ENCODE data around the gene VRK2. TPM values are rescaled to one million over a fixed set of nuclear protein-coding genes. Genes with fewer than 3 reads are reported as not detected.
A peak's percentile ranks its signal among the peaks of the same experiment; 100 is the strongest.

VRK2 gene
- total RNA-seq, 1 donor = 25.1 TPM

DNA sequence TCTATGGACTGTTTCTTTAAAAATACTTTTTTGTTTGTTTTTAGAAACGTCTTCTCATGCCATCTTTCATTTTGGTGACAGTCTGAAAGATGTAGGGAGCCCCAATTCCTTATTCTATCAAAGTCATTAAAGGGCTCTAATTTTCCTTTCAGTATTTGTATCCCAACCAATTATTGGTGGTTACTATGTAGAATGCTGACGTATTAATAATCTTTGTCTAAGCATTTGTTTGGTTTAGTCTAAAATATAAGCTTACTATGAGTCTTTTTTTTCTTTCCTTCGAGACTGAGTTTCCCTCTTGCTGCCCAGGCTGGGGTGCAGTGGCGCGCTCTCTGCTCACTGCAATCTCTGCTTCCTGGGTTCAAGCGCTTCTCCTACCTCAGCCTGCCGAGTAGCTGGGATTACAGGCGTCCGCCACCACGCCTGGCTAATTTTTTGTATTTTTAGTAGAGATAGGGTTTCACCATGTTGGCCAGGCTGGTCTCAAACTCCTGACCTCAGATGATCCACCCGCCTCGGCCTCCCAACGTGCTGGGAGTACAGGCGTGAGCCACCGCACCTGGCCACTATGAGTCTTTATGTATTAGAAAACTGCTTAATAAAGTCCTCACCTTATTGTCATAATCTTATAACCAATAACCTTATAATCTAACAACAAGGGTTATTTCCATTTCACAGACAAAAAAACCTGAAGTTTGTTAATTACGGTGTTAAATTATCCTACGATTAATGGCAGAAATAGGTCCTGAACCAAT, 849 bp upstream of the VRK2 start:
- Histone ChIP-seq H3K9me3 (ENCODE audit: low read depth, low read length) (no peaks in the 10 kb centered on the region), H3K4me3 (ENCODE audit: low read length) (peak overlapping the region; percentile 63), H3K4me1 (ENCODE audit: insufficient read depth, low read length) (peaks cover 27% of the 10 kb centered on the region), H3K27me3 (ENCODE audit: insufficient read depth, low read length) (no peaks in the 10 kb centered on the region)

DNA sequence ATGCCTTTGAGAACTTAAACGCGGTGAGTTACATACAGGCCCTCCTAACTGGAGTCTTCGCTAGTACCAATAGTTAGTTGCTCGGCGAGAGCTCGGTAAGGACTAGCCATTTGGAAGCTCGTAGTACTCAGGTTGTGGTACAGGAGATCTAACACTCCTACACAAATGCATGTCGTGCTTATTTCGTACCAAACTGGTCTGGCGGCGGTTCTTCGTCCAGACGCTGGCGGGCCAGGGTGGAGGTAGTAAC, 346 bp upstream of the VRK2 start:
- H3K4me1 ChIP-seq (ENCODE audit: insufficient read depth, low read length) = peaks cover 27% of the 10 kb centered on the region
- no peaks in the 10 kb centered on the region for H3K9me3 ChIP-seq (ENCODE audit: low read depth, low read length)
- H3K27me3 ChIP-seq (ENCODE audit: insufficient read depth, low read length) = no peaks in the 10 kb centered on the region
- peak overlapping the region; percentile 63 for H3K4me3 ChIP-seq (ENCODE audit: low read length)

DNA sequence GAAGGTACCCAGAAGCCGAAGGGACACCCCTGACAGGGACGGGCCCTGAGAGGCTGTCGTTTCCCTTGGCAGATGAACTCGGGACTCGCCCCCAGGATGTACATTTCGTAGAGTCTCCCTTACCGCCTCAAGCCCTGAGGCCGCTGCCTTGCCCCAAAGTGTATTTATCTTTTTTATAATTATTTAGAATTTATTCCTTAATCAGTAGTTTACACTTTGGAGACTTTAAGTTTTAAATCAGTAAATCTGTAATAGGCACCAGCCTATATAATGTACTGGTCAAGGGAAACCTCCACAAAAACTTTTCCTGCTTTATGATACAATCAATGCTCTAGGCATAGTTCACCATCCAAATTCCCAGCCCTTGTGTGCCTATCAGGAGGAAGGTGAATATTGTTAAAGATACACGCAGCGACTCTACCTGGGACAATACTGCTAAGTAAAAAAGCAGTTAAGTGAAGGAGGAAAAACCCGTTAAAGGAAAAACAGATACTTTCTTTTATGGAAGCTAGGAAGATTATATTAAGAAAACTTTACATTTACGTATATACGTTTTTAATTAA, 848 bp downstream of the VRK2 start:
- Histone ChIP-seq H3K4me1 (ENCODE audit: insufficient read depth, low read length) (peaks cover 27% of the 10 kb centered on the region), H3K9me3 (ENCODE audit: low read depth, low read length) (no peaks in the 10 kb centered on the region), H3K27me3 (ENCODE audit: insufficient read depth, low read length) (no peaks in the 10 kb centered on the region), H3K4me3 (ENCODE audit: low read length) (peak overlapping the region; percentile 63)

DNA sequence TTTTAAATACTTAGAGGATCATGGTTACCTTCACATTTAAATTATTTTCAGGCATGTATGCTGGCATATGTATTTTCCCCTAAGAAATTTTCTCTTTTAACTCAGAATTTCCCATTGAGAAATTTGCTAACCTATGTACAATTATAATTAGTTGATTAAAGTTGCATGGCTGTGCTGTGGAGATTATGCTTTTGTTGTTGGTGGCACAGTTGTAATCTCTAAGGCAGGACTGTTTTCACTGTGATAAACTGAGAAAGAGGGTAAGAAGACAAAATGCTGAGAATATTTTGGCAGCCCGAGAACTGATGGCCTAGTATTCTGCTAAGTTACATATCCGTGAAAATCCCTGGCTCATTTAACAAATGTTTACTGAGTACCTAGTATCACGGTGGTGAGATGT, 1.4 kb downstream of the VRK2 start:
- H3K4me3 ChIP-seq (ENCODE audit: low read length) = no peak overlapping the region
- H3K4me1 ChIP-seq (ENCODE audit: insufficient read depth, low read length) = peaks cover 27% of the 10 kb centered on the region
- no peaks in the 10 kb centered on the region for H3K27me3 ChIP-seq (ENCODE audit: insufficient read depth, low read length)
- no peaks in the 10 kb centered on the region for H3K9me3 ChIP-seq (ENCODE audit: low read depth, low read length)

DNA sequence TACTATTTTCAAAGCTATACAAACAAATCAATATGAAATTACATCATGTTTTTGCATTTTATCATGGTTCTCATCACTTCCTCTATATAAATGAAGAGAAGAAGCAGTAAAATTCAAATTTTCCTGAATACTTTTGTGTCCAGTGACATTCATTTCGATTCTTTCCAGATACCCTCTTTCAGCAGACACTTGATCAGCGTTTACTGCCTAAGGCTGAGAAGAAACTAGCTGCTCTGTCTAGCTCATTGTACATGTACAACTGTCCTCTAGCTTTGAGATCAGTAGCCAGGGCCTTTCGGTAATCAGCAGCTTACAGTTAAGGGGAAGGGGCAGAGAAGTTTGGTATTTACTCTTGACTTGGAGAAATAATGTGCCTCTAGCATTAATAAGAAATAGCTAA, 4.8 kb downstream of the VRK2 start:
- no peak overlapping the region for H3K4me3 ChIP-seq (ENCODE audit: low read length)
- no peaks in the 10 kb centered on the region for H3K27me3 ChIP-seq (ENCODE audit: insufficient read depth, low read length)
- H3K9me3 ChIP-seq (ENCODE audit: low read depth, low read length) = no peaks in the 10 kb centered on the region
- peaks cover 15% of the 10 kb centered on the region for H3K4me1 ChIP-seq (ENCODE audit: insufficient read depth, low read length)

DNA sequence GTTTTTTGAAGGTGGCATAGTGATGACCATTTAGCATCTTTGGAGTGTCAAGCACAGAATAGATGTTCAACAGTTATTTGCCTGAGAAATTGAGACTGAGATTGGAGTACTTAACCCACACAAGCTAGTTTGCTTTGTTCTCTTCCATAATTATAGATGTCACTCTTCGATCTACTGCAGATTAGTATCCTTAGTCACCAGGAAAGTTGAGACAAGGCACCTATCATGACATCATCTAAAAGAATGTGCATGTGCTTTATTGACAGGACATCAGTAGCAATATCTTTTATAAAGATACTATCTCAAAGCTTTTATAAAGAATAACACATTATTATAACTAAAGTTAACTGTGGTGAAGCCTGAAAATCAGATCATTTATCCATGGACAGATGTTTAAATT, 6.4 kb downstream of the VRK2 start:
- no peaks in the 10 kb centered on the region for H3K27me3 ChIP-seq (ENCODE audit: insufficient read depth, low read length)
- H3K4me1 ChIP-seq (ENCODE audit: insufficient read depth, low read length) = peaks cover 6% of the 10 kb centered on the region
- H3K9me3 ChIP-seq (ENCODE audit: low read depth, low read length) = no peaks in the 10 kb centered on the region
- H3K4me3 ChIP-seq (ENCODE audit: low read length) = no peak overlapping the region

DNA sequence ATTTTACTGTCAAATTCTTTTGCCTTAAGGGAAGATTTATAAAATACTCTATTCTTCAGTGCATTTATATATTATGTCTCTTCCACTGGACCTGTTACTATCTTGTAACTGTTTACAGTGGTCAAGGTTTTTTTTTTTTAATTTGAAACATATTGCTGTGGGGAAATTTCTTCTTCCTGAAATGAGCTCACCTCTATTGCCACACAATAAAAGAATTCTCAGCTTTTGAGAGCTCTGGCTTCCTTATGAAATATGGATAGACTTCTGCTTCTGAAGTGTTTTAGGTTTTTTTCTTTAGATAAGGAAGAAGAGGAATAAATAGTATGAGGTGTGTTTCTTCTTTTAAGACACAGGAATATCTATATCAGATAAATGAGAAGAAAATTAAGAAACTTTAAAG, 7.7 kb downstream of the VRK2 start:
- H3K9me3 ChIP-seq (ENCODE audit: low read depth, low read length) = no peaks in the 10 kb centered on the region
- H3K4me3 ChIP-seq (ENCODE audit: low read length) = no peak overlapping the region
- no peaks in the 10 kb centered on the region for H3K27me3 ChIP-seq (ENCODE audit: insufficient read depth, low read length)
- no peaks in the 10 kb centered on the region for H3K4me1 ChIP-seq (ENCODE audit: insufficient read depth, low read length)

DNA sequence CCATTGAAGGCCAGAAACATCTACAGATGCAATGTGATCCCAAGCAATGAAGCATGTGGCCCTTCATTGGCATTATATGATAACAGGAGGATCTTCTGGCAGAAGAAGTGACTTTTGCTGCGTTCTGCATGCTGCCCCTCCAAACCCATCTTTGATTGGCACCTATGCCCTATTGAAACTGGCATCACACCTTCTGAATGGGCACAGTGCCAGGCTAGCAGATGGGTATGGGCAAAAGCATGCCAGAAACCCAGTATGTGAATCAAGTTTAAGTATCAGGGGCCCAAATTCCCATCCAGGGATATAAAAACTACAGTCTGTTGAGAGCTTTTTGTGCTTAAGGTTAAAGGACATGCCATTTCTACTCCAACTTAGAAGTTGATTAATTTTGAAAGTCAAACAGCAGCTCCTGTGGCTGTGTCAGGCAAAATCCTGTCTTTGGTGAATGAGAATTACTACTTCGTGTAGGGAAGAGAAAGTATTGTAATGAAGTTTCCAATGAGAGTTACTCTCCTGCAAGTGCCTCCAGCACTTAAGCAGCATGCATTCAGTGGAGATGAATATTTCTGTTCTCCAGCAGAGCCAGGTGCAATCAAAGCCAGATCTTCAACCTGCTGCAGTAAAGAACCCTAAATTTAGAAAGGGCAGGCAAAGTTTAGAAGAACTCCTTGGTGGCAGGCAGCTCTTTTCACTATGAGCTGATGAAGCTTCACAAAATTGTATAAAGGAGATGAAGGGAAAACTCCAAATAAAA, 8.6 kb downstream of the VRK2 start:
- no peaks in the 10 kb centered on the region for H3K9me3 ChIP-seq (ENCODE audit: low read depth, low read length)
- H3K4me3 ChIP-seq (ENCODE audit: low read length) = no peak overlapping the region
- no peaks in the 10 kb centered on the region for H3K27me3 ChIP-seq (ENCODE audit: insufficient read depth, low read length)
- H3K4me1 ChIP-seq (ENCODE audit: insufficient read depth, low read length) = no peaks in the 10 kb centered on the region

DNA sequence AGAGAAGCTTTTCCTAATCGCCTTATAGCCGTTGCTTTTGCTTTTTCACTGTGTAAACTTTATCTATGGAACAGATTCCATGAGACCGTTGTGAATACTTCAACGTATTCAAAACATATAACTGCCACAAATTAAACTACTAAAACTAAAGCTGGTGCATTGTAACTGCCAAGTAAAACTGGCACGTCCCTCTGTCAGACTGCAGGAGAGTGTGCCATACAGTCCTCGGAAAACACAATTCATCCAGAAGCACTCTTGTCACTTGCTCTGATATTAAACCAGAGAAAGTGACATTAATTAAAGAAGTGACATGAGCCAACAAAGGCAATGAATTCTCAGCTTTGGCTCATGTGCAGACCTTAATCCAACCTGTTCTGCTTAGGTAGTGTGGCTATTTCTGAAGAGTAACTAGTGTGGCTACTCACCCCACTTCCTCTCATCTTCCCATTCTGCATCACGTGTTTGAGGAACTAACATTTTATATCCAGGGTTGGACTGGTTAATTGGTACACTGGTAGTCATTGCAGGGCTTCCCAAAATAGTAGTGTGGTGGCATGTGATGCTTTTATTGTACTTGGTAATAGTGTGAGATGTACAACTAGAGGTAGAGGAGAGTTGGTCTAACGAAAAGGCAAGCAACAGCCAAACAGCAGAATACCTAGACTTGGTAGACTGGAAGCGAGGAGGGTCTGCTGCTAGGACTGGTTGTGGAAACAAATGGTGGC, 9.7 kb downstream of the VRK2 start:
- no peak overlapping the region for H3K4me3 ChIP-seq (ENCODE audit: low read length)
- no peaks in the 10 kb centered on the region for H3K27me3 ChIP-seq (ENCODE audit: insufficient read depth, low read length)

DNA sequence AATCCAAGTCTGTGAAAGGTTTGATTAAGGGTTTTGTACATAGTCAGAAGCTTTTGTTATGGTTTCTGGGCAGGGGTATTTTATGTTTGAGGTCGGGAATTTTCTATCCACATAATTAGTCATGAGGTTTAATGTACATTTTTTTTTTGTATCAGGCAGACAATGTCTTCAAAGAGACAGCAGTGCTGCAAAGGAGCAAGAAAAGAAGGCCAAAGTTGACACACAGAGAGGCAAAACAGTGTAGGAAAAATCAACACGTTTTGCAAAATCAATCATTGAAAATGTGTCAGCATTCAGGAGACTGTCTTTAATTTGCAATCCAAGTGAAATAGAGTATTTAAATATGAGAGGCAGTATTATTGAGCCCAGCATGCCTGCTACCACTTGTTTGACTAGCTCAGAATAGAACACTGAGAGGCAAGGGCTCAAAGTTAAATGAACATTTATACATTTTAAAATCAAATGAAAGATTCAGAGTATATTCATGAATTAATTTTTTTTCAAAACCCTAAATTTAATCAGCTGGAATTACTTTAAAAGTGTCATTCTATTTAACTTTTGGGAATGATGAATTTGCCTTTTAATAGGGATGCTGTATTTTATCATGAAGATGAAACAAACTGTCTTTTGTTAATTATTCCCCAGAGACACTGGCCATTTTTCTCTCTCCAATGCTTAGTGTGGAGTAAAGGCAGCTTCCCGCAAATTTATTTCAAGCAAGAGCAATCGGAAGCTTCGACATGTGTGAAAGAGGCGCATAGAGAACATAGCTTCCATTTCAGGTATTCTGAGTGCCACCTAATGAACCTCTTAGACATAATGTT, 11.3 kb downstream of the VRK2 start:
- H3K4me3 ChIP-seq (ENCODE audit: low read length) = no peak overlapping the region
- H3K9me3 ChIP-seq (ENCODE audit: low read depth, low read length) = no peaks in the 10 kb centered on the region
- H3K4me1 ChIP-seq (ENCODE audit: insufficient read depth, low read length) = no peaks in the 10 kb centered on the region
- H3K27me3 ChIP-seq (ENCODE audit: insufficient read depth, low read length) = no peaks in the 10 kb centered on the region

More for the DNA sequence above, 9.7 kb downstream of the VRK2 start:
- Histone ChIP-seq H3K4me1 (ENCODE audit: insufficient read depth, low read length) (no peaks in the 10 kb centered on the region), H3K9me3 (ENCODE audit: low read depth, low read length) (no peaks in the 10 kb centered on the region)

DNA sequence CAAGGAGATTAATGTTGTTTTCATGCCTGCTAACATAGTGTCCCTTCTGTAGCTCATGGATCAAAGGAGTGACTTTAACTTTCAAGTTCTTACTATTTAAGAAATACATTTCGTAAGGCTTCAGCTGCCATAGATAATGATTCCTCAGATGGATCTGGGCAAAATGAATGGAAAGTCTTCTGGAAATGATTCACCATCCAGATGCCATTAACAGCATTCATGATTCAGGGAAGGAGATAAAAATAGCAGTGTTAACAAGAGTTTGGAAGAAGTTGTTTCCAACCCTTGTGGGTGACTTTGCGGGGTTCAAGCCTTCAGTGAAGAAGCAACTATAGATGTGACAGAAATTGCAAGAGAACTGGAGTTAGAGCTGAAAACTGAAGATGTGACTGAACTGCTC, 17.0 kb downstream of the VRK2 start:
- H3K4me3 ChIP-seq (ENCODE audit: low read length) = no peak overlapping the region
- H3K9me3 ChIP-seq (ENCODE audit: low read depth, low read length) = no peaks in the 10 kb centered on the region
- H3K27me3 ChIP-seq (ENCODE audit: insufficient read depth, low read length) = no peaks in the 10 kb centered on the region
- H3K4me1 ChIP-seq (ENCODE audit: insufficient read depth, low read length) = peaks cover 10% of the 10 kb centered on the region

DNA sequence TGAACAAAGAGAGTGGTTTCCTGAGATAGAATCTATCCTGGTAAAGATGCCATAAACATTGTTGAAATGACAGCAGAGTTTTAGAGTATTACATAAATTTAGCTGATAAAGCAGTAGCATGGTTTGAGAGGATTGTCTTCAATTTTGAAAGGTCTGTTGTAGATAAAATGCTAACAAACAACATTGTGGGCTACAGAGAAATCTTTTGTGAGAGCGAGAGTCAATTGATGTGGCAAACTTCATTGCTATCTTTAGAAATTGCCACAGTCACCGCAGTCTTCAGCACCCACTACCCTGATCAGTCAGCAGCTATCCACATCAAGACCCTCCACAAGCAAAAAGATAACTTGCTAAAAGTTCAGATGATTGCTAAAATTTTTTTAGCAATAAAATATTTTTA, 17.5 kb downstream of the VRK2 start:
- Histone ChIP-seq H3K9me3 (ENCODE audit: low read depth, low read length) (no peaks in the 10 kb centered on the region), H3K4me1 (ENCODE audit: insufficient read depth, low read length) (peaks cover 10% of the 10 kb centered on the region), H3K4me3 (ENCODE audit: low read length) (no peak overlapping the region), H3K27me3 (ENCODE audit: insufficient read depth, low read length) (no peaks in the 10 kb centered on the region)

DNA sequence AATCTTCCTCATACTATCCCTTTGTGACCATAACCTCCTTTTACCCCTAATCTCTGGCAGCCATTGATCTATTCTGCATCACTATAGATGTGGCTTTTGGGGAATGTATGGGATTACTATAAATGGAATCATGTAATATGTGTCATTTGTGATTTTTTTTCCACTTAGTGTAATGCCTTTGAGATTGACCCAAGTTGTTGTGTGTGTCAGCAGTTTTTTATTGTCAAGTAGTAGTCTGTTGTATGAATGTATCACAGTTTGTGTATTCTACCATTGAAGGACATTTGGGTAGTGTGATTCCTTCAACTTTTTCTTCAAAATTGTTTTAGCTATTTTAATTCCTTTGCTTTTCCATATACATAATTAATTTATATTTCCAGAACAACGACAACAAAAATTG, 18.6 kb downstream of the VRK2 start:
- Histone ChIP-seq H3K4me3 (ENCODE audit: low read length) (no peak overlapping the region), H3K9me3 (ENCODE audit: low read depth, low read length) (no peaks in the 10 kb centered on the region), H3K27me3 (ENCODE audit: insufficient read depth, low read length) (no peaks in the 10 kb centered on the region), H3K4me1 (ENCODE audit: insufficient read depth, low read length) (peaks cover 10% of the 10 kb centered on the region)

DNA sequence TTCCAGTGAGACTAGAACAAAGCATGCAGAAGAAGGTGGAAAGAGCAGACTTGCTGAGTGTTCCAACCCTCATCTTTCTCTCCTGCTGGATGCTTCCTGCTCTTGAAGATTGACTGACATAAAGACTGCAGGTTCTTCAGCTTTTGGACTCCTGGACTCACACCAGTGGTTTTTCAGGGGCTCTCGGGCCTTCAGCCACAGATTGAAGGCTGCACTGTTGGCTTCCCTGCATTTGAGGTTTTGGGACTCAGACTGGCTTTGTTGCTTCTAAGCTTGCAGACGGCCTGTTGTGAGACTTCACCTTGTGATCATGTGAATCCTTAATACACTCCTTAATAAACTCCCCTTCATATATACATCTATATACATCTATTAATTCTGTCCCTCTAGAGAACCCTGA, 20.4 kb downstream of the VRK2 start:
- Histone ChIP-seq H3K4me3 (ENCODE audit: low read length) (no peak overlapping the region), H3K27me3 (ENCODE audit: insufficient read depth, low read length) (no peaks in the 10 kb centered on the region), H3K4me1 (ENCODE audit: insufficient read depth, low read length) (peaks cover 10% of the 10 kb centered on the region), H3K9me3 (ENCODE audit: low read depth, low read length) (no peaks in the 10 kb centered on the region)

DNA sequence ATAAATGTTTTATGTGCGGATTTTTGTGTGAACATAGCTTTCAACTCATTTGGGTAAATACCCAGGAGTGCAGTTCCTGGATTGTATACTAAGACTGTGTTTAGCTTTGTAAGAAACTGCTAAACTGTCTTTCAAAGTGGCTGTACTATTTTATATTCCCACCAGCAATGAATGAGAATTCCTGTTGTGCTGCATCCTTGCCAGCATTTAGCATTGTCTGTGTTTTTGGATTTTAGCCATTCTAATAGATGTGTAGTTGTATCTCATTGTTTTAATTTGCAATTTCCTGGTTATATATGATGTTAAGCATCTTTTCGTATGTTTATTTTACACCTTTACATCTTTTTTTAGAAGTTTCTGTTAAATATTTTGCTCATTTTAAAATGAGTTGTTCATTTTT, 24.2 kb downstream of the VRK2 start:
- Histone ChIP-seq H3K27me3 (ENCODE audit: insufficient read depth, low read length) (no peaks in the 10 kb centered on the region), H3K4me3 (ENCODE audit: low read length) (no peak overlapping the region), H3K9me3 (ENCODE audit: low read depth, low read length) (no peaks in the 10 kb centered on the region), H3K4me1 (ENCODE audit: insufficient read depth, low read length) (peaks cover 3% of the 10 kb centered on the region)

All from mononuclear cell (primary cell).